ENCODE results near the gene CLIP1. TPM values are rescaled to one million over a fixed set of nuclear protein-coding genes. Genes with fewer than 3 reads are reported as not detected.
"Not testable (repeated sequence)": the region's sequence is repeated elsewhere in the genome, so short reads cannot be mapped to it uniquely, and the experiment has no call there.

The CLIP1 gene
- total RNA-seq (100 to 1,000 TPM; 159 to 257 (median 196) TPM), polyA plus RNA-seq (10 to 100 TPM; 16.8 to 20.1 (median 19.5) TPM)

- 0% methylated on average over 118 of the region's 118 CpGs for WGBS, 2 donors
- Histone ChIP-seq H3K27ac (peak within 1 kb of the TSS; percentile 97 to 100 (median 100)), H3K9me3 (no peaks in the 10 kb centered on the region), H3K27me3 (no peaks in the 10 kb centered on the region), H3K36me3 (no peaks in the 10 kb centered on the region), H3K4me3 (peak within 1 kb of the TSS; percentile 78 to 99 (median 88)), H3K4me1 (peaks cover 0 to 54% (median 47%) of the 10 kb centered on the region in 4 donors)
- TF ChIP-seq POLR2A (IDR thresholded peaks at IDR 0.05) = no peak
- peak in 3 of 4 experiments; percentile 12 to 55 (median 20) for TF ChIP-seq CTCF (IDR thresholded peaks at IDR 0.05)
- TF ChIP-seq POLR2AphosphoS5 (IDR thresholded peaks at IDR 0.05) = peak; percentile 46 to 91 (median 72)
- intact Hi-C loops (cut with DNase I) = loop anchor here (1.0 to 5.0 kb wide), 3 partner anchors 22 to 60 kb away; no protein-coding TSS in a partner anchor
- DNase-seq = peak; percentile 82
These were observed at the start of gene CLIP1 for GRCh38 chr12:122421821-122422729. TSS of gene CLIP1 (minus strand) at chr12:122422669. CDS start at chr12:122380452, 42,217 bp downstream.

DNA sequence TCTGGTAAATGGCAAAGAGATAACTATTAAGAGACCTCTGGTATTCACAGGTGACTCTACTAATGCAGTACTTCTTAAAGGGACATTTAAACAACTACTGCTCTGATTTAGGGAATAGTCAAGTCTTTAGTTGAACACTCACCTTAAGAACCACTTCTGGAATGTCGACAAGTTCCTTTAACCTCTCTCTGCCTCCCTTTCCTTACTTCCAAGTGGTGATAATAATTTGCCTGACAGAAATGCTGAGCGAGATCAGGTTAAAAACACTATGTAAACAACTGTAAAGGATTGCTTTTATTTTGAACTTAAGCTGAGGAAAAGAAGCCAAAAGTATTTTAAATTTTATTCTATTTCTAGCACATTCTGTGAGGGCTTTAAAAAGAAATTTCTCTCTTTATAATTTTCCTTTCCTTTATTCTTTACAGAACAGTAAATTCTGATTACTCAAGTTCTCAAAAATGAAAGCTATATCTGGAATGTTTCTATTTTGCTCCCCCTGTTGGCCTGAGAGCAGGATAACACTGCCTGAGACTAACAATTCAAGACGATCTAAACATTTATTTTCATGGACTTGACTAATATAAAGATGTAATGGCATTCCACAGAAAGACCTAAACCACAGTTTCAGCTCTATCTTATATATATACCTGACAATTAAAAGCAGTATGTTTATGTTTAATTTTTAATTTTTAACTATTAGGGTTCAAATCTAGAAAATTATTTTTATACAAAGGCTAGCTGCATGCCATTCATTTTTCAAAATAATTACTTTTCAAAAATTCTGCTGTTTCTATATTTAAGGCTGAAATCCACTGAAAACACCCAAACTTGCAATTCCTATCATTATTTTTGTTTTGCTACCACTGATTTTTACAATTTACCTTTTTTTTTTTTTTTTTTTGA lies 49.1 kb upstream of the CLIP1 start:
- intact Hi-C loops (cut with DNase I) = loop anchor here (1.0 to 5.0 kb wide), 4 partner anchors 49 to 134 kb away; partner anchors contain the start of gene CLIP1
- TF ChIP-seq POLR2A (IDR thresholded peaks at IDR 0.05) (no peak), POLR2AphosphoS5 (IDR thresholded peaks at IDR 0.05) (peak in 3 of 4 donors; percentile 28 to 35 (median 32)), EP300 (IDR thresholded peaks at IDR 0.05) (no peak), CTCF (IDR thresholded peaks at IDR 0.05) (peak; percentile 63 to 81 (median 78))
- Histone ChIP-seq H3K4me3 (no peak overlapping the region), H3K9me3 (no peaks in the 10 kb centered on the region), H3K27ac (peak overlapping the region; percentile 72 to 80 (median 77)), H3K36me3 (peaks cover 0 to 44% (median 31%) of the 10 kb centered on the region in 4 donors), H3K27me3 (no peaks in the 10 kb centered on the region), H3K4me1 (peaks cover 0 to 10% (median 7%) of the 10 kb centered on the region in 4 donors)
- no peak for DNase-seq
- 28 to 41% methylated on average over 3 of the region's 3 CpGs for WGBS, 2 donors

DNA sequence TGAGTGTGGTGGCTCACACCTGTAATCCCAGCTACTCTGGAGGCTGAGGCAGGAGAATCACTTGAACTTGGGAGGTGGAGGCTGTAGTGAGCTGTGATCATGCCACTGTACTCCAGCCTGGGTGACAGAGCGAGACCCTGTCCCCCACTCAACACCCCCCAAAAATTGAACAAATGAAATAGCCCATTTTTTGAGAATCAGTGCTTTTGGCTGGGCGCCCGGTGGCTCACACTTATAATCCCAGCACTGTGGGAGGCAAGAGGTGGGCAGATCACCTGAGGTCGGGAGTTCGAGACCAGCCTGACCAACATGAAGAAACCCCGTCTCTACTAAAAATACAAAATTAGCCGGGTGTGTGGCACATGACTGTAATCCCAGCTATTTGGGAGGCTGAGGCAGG lies 48.1 kb upstream of the CLIP1 start:
- H3K36me3 ChIP-seq = peaks cover 0 to 34% (median 24%) of the 10 kb centered on the region in 4 donors

GRCh38 chr12:122469856-122470255 lies 47.4 kb upstream of the CLIP1 start:
- WGBS, 2 donors = 82 to 92% methylated on average over 6 of the region's 6 CpGs
- H3K27me3 ChIP-seq, H3K27ac ChIP-seq, DNase-seq, H3K4me3 ChIP-seq, H3K9me3 ChIP-seq: not testable (repeated sequence)
- intact Hi-C loops (cut with DNase I) = loop anchor here (5.0 kb wide), 3 partner anchors 48 to 133 kb away; partner anchors contain the start of gene CLIP1
- Histone ChIP-seq H3K36me3 (peaks cover 0 to 27% (median 19%) of the 10 kb centered on the region in 4 donors), H3K4me1 (peaks cover 0 to 10% (median 7%) of the 10 kb centered on the region in 4 donors)

More for the DNA sequence above, 48.1 kb upstream of the CLIP1 start:
- H3K9me3 ChIP-seq, H3K27me3 ChIP-seq, H3K4me3 ChIP-seq, DNase-seq: not testable (repeated sequence)
- 98 to 99% methylated on average over 7 of the region's 7 CpGs for WGBS, 2 donors
- H3K27ac ChIP-seq = peak overlapping the region in 2 of 4 donors; percentile 80
- intact Hi-C loops (cut with DNase I) = loop anchor here (5.0 kb wide), 3 partner anchors 48 to 133 kb away; partner anchors contain the start of gene CLIP1
- peaks cover 0 to 10% (median 7%) of the 10 kb centered on the region in 4 donors for H3K4me1 ChIP-seq

- no peak for TF ChIP-seq EP300 (IDR thresholded peaks at IDR 0.05)
- TF ChIP-seq POLR2A (IDR thresholded peaks at IDR 0.05) = no peak
- no peak for TF ChIP-seq CTCF (IDR thresholded peaks at IDR 0.05)
- no peak for TF ChIP-seq POLR2AphosphoS5 (IDR thresholded peaks at IDR 0.05)
- WGBS, 2 donors = 32 to 63% methylated on average over 4 of the region's 4 CpGs
- no peak overlapping the region for H3K4me3 ChIP-seq
- intact Hi-C loops (cut with DNase I) = no loop called here
- H3K36me3 ChIP-seq = peaks cover 0 to 8% (median 4%) of the 10 kb centered on the region in 4 donors
- no peak overlapping the region for H3K27ac ChIP-seq
- DNase-seq = no peak
- peaks cover 0 to 10% (median 7%) of the 10 kb centered on the region in 4 donors for H3K4me1 ChIP-seq
- H3K27me3 ChIP-seq = no peaks in the 10 kb centered on the region
- no peaks in the 10 kb centered on the region for H3K9me3 ChIP-seq
These were observed 45.5 kb upstream of the CLIP1 start for GRCh38 chr12:122467983-122468382.

All from sigmoid colon (tissue), 7 donors.